Activated T-cell treated with anti-CD3 and anti-CD28 coated beads for 24 hours (primary cell): ENCODE results near the gene RPS6KB1.
A peak's percentile ranks its signal among the peaks of the same experiment; 100 is the strongest.
"Not testable (repeated sequence)": the region's sequence is repeated elsewhere in the genome, so short reads cannot be mapped to it uniquely, and the experiment has no call there.

Experiments
- DNase-seq: peaks from one replicate; pipeline ENCODE4 v3.0.0-alpha.2; 2020; ENCODE audit warnings: low read depth

RPS6KB1 gene

GRCh38 chr17:59946433-59946832, 53.5 kb downstream of the RPS6KB1 start:
- DNase-seq = not testable (repeated sequence)

GRCh38 chr17:59947310-59947709, 54.4 kb downstream of the RPS6KB1 start:
- not testable (repeated sequence) for DNase-seq

DNA sequence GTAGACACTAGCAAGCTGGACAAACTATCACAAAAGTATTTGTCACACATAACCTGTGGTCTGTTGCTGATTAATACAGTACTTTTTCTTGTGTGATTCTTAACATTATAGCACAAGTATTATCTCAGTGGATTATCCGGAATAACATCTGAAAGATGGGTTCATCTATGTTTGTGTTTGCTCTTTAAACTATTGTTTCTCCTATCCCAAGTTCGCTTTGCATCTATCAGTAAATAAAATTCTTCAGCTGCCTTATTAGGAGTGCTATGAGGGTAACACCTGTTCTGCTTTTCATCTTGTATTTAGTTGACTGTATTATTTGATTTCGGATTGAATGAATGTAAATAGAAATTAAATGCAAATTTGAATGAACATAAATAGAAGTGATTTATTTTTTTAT, 57.1 kb downstream of the RPS6KB1 start:
- no peak for DNase-seq

GRCh38 chr17:59954856-59955255, 61.9 kb downstream of the RPS6KB1 start:
- no peak for DNase-seq

DNA sequence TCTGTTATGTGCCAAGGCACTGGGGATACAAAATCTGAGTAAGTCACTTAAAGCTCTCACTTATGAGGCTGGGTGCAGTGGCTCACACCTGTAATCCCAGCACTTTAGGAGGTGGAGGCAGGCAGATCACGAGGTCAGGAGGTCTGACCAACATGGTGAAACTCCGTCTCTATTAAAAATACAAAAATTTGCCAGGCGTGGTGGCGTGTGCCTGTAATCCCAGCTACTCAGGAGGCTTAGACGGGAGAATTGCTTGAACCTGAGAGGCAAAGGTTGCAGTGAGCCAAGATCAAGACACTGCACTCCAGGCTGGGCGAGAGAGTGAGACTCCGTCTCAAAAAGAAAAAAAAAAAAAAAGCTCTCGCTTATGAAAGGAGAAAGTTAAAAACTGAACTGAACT, 66.7 kb downstream of the RPS6KB1 start:
- not testable (repeated sequence) for DNase-seq

DNA sequence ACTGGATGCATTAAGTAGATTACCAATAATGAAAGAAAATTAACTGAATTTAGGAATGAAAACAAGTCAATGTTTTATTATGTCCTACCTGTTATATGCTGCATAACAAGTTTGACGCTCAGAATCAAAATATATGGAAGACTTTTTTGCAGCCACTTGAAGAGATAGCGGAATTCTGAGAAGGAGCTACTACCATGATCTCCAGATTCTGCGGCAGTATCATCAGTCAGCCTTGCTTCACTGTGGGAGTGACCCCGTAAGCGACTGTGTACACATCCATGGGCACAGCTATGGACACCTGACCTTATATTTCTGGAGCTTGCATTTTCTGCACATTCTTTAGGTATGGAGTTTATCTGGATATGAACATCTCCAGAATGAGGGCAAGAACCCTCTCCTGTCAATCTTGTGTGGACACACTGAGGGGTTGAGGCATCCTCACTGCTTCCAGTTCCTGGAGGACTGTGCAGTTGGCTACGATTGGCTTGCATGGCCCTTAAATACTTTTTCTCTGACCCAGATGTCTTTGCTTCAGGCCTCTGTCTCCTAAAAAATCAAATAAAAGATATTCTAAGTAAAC, 69.9 kb downstream of the RPS6KB1 start:
- DNase-seq = no peak

DNA sequence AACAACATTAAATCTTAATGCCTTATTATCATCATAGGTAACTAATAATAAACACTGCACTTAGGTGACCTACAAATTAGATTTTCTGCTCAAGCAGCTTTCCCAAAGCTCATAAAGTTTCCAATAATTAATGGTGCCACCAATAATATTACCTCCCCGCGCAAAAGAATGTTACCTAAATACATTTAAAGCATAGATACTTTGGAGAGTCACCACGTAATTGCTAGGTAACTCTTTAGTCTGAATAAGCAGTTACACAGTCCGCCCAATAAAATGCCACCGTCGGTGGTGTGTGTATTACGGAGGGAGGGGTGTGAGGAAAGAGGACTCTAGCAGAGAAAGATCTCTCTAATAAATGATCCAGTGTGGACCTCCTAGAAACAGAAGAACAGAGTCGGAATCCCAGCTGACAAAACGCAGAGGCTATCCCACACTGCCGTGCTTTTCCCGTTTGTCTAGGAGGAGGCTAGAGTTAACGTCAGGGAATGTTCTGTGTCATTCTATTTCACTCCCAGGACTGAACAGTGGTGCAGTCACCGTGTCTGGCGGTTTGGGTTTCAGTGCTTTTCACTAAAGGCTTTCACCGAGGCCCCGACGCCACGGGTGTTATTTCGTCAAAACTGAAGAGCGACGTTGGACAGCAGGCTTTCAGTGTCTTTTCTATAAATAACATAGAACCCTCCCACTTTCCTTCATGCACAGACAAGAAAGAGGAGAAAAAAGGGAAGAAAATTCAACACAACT, 71.0 kb downstream of the RPS6KB1 start:
- DNase-seq = peak; percentile 44

DNA sequence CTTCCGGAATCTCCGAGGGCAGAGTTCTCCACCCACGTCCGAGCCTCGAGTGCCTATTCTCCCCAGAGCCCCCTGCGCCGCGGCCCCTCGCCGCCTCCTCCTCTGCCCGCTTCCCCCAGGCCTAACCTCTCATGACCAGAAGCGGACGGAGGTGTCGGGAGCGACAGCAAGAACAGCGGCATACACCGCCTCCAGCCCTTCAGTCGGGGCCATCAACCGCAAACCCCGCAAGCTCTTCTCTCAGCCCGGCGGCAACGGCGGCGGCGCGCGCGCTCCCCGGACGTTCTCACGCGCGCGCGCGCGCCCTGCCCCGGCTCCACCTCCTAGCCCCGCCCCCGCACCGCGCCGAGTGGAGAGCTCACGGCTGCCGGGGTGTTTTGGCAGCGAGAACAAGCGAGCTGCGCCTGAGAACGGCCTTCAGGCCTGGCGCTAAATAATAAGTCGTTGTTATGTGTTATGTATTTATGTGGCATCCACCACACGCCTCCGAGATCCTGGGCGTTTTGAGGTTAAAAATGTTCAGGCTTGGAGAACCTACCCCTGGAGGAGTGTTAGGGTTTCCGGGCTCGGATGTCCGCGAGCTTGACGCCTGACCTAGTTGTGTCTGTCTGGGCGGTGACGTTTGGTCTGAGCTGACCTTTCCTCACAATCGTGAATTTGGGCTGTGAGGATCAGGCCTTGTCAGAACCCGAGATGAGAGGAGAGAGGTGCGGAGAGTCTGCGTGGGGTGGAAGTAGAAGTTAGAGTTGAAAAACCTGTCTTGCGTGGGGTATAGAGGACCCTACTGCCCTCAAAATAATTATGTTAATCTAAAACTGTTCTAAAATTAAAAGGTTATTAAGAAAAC, 71.8 kb downstream of the RPS6KB1 start, which contains the start of gene RNFT1:
Gene RNFT1 (minus strand): TSS at position 259 of the 847 bp plus-strand sequence. CDS start 77 bp downstream, at position 182.
- DNase-seq = peak; percentile 87

DNA sequence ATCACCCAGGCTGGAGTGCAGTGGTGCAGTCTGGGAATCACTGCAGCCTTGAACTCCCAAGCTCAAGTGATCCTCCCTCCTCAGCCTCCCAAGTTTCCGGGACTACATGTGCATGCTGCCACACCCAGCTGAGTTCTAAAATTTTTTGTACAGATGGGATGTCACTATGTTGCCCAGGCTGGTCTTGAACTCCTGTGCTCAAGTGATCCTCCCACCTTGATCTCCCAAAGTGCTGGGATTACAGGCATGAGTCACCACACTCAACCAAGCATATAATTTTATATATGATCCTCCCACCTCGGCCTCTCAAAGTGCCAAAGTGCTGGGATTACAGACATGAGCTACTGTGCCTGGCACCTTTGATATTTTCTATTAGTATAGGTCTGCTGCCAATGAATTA, 78.8 kb downstream of the RPS6KB1 start:
- DNase-seq = not testable (repeated sequence)

DNA sequence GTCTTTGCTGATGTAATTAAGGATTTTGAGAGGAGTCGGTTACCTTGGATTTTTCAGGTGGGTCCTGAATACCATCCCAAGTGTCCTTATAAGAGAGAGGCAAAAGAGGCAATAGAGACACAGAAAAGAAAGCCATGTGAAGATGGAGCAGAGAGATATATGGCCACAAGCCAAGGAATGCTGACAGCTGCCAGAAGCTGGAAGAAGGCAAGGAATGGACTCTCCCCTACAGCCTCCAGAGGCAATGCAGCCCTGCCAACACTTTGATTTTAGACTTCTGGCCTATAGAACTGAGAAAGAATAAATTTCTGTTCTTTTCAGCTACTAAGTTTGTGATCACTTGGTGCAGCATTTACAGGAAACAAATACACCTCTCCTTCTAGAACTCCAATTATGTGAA, 79.9 kb downstream of the RPS6KB1 start:
- no peak for DNase-seq

DNA sequence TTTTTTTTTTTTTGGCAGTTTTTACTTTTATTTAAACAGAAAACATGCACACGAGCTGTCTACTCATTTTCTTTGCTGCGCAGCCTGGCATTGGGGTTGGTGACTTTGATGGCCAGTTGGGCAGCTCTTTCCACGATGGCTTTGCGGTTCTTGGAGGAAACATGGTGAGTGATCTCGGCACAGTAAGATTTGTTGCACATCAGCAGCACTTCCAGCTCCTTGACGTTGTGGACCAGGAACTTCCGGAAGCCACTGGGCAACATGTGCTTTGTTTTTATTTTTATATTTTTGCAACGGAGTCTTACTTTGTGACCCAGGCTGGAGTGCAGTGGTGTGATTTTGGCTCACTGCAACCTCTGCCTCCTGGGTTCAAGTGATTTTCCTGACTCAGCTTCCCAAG, 80.6 kb downstream of the RPS6KB1 start:
- not testable (repeated sequence) for DNase-seq

GRCh38 chr17:59975166-59975565, 82.2 kb downstream of the RPS6KB1 start:
- DNase-seq = not testable (repeated sequence)

DNA sequence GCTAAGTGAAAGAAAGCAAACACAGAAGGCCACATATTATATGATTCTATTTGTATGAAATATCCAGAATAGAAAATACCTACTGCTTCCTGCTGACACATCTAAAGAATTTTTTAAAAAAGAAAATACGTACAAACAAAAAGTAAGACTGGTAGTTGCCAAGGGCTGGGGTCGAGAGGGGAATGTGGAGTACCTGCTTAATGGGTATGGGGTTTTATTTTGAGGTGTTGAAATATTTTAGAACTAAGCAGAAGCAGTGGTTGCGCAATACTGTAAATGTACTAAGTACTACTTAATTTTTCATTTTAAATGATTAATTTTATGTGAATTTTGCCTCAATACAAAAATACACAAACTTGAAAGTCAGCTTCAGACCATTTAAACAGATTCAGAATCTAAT, 103.7 kb downstream of the RPS6KB1 start:
- not testable (repeated sequence) for DNase-seq
